Stomach (tissue), 4 donors: Measurements from ENCODE around the gene NCKAP5L.

Source experiments
- CTCF ChIP-seq, 7 experiments: fragments of 450-650 bp in 4 of 7; fragments of 200-600 bp in 3 of 7; sonication (generic) in 3 of 7; IDR thresholded peaks; one replicate each; pipeline ENCODE4 v1.5.1; 2016 to 2019; ENCODE audit warnings: antibody characterized with exemption in 7 of 7, control low read depth in 2 of 7, mild to moderate bottlenecking in 1 of 7
- EP300 ChIP-seq: sonication (generic); formaldehyde crosslinking; IDR thresholded peaks from one replicate; pipeline ENCODE4 v1.6.1; 2017; ENCODE audit warnings: antibody characterized with exemption
- POLR2A ChIP-seq, 4 donors: fragments of 450-650 bp; IDR thresholded peaks; one replicate each; pipeline ENCODE4 v1.6.1; 2016; ENCODE audit warnings: antibody characterized with exemption in 4 of 4, control low read depth in 2 of 4, mild to moderate bottlenecking in 1 of 4, moderate library complexity in 1 of 4
- POLR2AphosphoS5 ChIP-seq, 3 donors: sonication (generic); formaldehyde crosslinking; IDR thresholded peaks; one replicate each; pipeline ENCODE4 v1.6.1; 2016; ENCODE audit warnings: antibody characterized with exemption in 3 of 3

GRCh38 chr12:49750996-49751393 is 77.2 kb downstream of the NCKAP5L start:
- no peak for TF ChIP-seq CTCF (IDR thresholded peaks at IDR 0.05)
- TF ChIP-seq EP300 = no peak
- no peak for TF ChIP-seq POLR2A (IDR thresholded peaks at IDR 0.05)
- no peak for TF ChIP-seq POLR2AphosphoS5 (IDR thresholded peaks at IDR 0.05)
